GM20000 (cell line): ENCODE data around the gene TNFRSF18.

Source experiments
- DNase-seq: peaks from one replicate; pipeline ENCODE4 v3.0.0; 2012; ENCODE audit warnings: low spot score
- CTCF ChIP-seq: IDR thresholded peaks from 2 replicates; pipeline ENCODE4 v1.5.1; 2012; ENCODE audit warnings: mild to moderate bottlenecking, control low read depth; ENCODE audit errors: extremely low read depth, missing control alignments

TNFRSF18 gene

GRCh38 chr1:1171546-1172340, 34.6 kb downstream of the TNFRSF18 start:
- peak; percentile 70 for DNase-seq
- TF ChIP-seq CTCF, result no peak

- DNase-seq, result peak; percentile 52
- TF ChIP-seq CTCF, result no peak
Observed at GRCh38 chr1:1171161-1171545, 35.2 kb downstream of the TNFRSF18 start.

- TF ChIP-seq CTCF, result no peak
- peak; percentile 37 for DNase-seq
Observed at GRCh38 chr1:1170215-1171091, 35.9 kb downstream of the TNFRSF18 start.

- TF ChIP-seq CTCF, result no peak
- no peak for DNase-seq
Observed at GRCh38 chr1:1169429-1170214, 36.8 kb downstream of the TNFRSF18 start.

GRCh38 chr1:1168451-1169411, 37.7 kb downstream of the TNFRSF18 start:
- TF ChIP-seq CTCF, result no peak
- DNase-seq, result no peak

GRCh38 chr1:1167841-1168450, 38.4 kb downstream of the TNFRSF18 start:
- DNase-seq, result no peak
- no peak for TF ChIP-seq CTCF
